A549 (cell line): ENCODE measurements around the gene HBS1L. TPM values are rescaled to one million over a fixed set of nuclear protein-coding genes. Genes with fewer than 3 reads are reported as not detected.

Experiments
- ATAC-seq, 2 experiments: fragments of 200-7000 bp in 1 of 2; fragments of >200 bp in 1 of 2; cut with Nextera tagmentation in 1 of 2; cut with Tn5 transposase in 1 of 2; 3 replicates each; pipeline versions ENCODE4 v1.8.0 to v1.9.1; 2018 to 2020; ENCODE audit warnings: mild to moderate bottlenecking in 1 of 2, moderate library complexity in 1 of 2
- CTCF ChIA-PET: fragments of 300-600 bp; sonication (Branson Sonifier 250); formaldehyde crosslinking; extraction: SDS; loops from one replicate; lab custom pipeline; 2021; ENCODE audit warnings: antibody characterized with exemption, inconsistent platforms; lab: Yijun Ruan, JAX
- POLR2A ChIA-PET: fragments of 350-600 bp; formaldehyde crosslinking; extraction: SDS; loops from one replicate; lab custom pipeline; 2021; ENCODE audit warnings: antibody characterized with exemption, inconsistent platforms; lab: Yijun Ruan, JAX
- DNase-seq, 2 experiments: peaks; one replicate each; pipeline versions ENCODE4 v3.0.0 to v3.0.0-alpha.2; 2011 to 2016; ENCODE audit warnings: low read depth in 1 of 2, low spot score in 1 of 2
- FAIRE-seq: peaks from 2 replicates; lab custom pipeline; 2011; peaks lifted over from hg19 to GRCh38; lab: Jason Lieb, UNC
- H3K27ac ChIP-seq, 2 experiments: fragments of >200 bp; sonication (Bioruptor Twin); formaldehyde crosslinking; 3 replicates each; pipeline ENCODE4 v1.5.1; 2016 to 2017
- H3K4me1 ChIP-seq: fragments of >200 bp; sonication (Bioruptor Twin); formaldehyde crosslinking; 3 replicates; pipeline ENCODE4 v1.6.1; 2016
- H3K4me2 ChIP-seq: fragments of >200 bp; sonication (Bioruptor Twin); formaldehyde crosslinking; 3 replicates; pipeline ENCODE4 v1.6.1; 2016
- H3K4me3 ChIP-seq: fragments of >200 bp; sonication (Bioruptor Twin); formaldehyde crosslinking; 3 replicates; pipeline ENCODE4 v1.5.1; 2016
- H3K9me3 ChIP-seq: fragments of >200 bp; sonication (Bioruptor Twin); formaldehyde crosslinking; 3 replicates; pipeline ENCODE4 v1.6.1; 2016
- CBX2 ChIP-seq: fragments of 200-600 bp; sonication (generic); IDR thresholded peaks from 2 replicates; pipeline ENCODE4 v1.6.1; 2016; ENCODE audit warnings: low read depth, mild to moderate bottlenecking, borderline replicate concordance
- CTCF ChIP-seq: fragments of >200 bp; sonication (Bioruptor Twin); formaldehyde crosslinking; IDR thresholded peaks from 3 replicates; pipeline ENCODE4 v1.5.1; 2016
- E2F6 ChIP-seq: IDR thresholded peaks from 2 replicates; pipeline ENCODE4 v1.6.1; 2012; ENCODE audit warnings: low read depth, borderline replicate concordance
- EHF ChIP-seq: fragments of 250-450 bp; sonication (Bioruptor Pico); IDR thresholded peaks from 2 replicates; pipeline ENCODE4 v1.5.0; 2020; ENCODE audit warnings: mild to moderate bottlenecking
- EHMT2 ChIP-seq: fragments of 200-600 bp; sonication (generic); IDR thresholded peaks from 2 replicates; pipeline ENCODE4 v1.6.1; 2016; ENCODE audit warnings: antibody characterized with exemption, low read depth, mild to moderate bottlenecking, moderate library complexity
- EP300 ChIP-seq, 2 experiments: fragments of >200 bp; sonication (Bioruptor Twin); formaldehyde crosslinking; IDR thresholded peaks; 2 replicates in 1 of 2; 3 replicates in 1 of 2; pipeline ENCODE4 v1.6.1; 2016 to 2017
- FOSB ChIP-seq: fragments of 250-450 bp; sonication (Bioruptor Pico); IDR thresholded peaks from 2 replicates; pipeline ENCODE4 v1.5.0; 2020; ENCODE audit warnings: mild to moderate bottlenecking, moderate library complexity
- FOSL2 ChIP-seq, 2 experiments: fragments of 450-650 bp in 1 of 2; fragments of >200 bp in 1 of 2; sonication (Bioruptor Twin) in 1 of 2; formaldehyde crosslinking; IDR thresholded peaks; 2 replicates each; pipeline versions ENCODE4 v1.5.0 to v1.6.1; 2016 to 2020; ENCODE audit warnings: mild to moderate bottlenecking in 1 of 2, moderate library complexity in 1 of 2
- FOXS1 ChIP-seq: fragments of 250-450 bp; sonication (Bioruptor Pico); IDR thresholded peaks from 2 replicates; pipeline ENCODE4 v1.5.0; 2020; ENCODE audit warnings: mild to moderate bottlenecking, moderate library complexity
- GATA3 ChIP-seq: IDR thresholded peaks from 2 replicates; pipeline ENCODE4 v1.6.1; 2012; ENCODE audit warnings: borderline replicate concordance
- KDM1A ChIP-seq: fragments of 200-600 bp; sonication (generic); IDR thresholded peaks from 2 replicates; pipeline ENCODE4 v1.6.1; 2016; ENCODE audit warnings: low read depth, mild to moderate bottlenecking
- MAFK ChIP-seq: fragments of 450-650 bp; IDR thresholded peaks from 2 replicates; pipeline ENCODE4 v1.6.1; 2014; ENCODE audit not compliant: partially characterized antibody
- MYC ChIP-seq: IDR thresholded peaks from 2 replicates; pipeline ENCODE4 v1.6.1; 2012; ENCODE audit warnings: mild to moderate bottlenecking, inconsistent platforms, low read length, improper control_type of control experiment, borderline replicate concordance
- NFE2L2 ChIP-seq: fragments of 150-350 bp; conservative IDR thresholded peaks from 2 replicates; pipeline ENCODE4 v1.6.1; 2014; ENCODE audit warnings: low read length
- NPAS2 ChIP-seq: fragments of 250-450 bp; sonication (Bioruptor Pico); IDR thresholded peaks from 2 replicates; pipeline ENCODE4 v1.8.0; 2022; ENCODE audit warnings: mild to moderate bottlenecking, moderate library complexity, borderline replicate concordance
- NR3C1 ChIP-seq: fragments of >200 bp; sonication (Bioruptor Twin); formaldehyde crosslinking; IDR thresholded peaks from 3 replicates; pipeline ENCODE4 v1.6.1; 2017
- PHF8 ChIP-seq: fragments of 200-600 bp; sonication (generic); IDR thresholded peaks from 2 replicates; pipeline ENCODE4 v1.6.1; 2016; ENCODE audit warnings: low read depth, mild to moderate bottlenecking, antibody characterized with exemption, moderate library complexity, borderline replicate concordance
- POLR2A ChIP-seq: IDR thresholded peaks from 2 replicates; pipeline ENCODE4 v1.6.1; 2012; ENCODE audit warnings: mild to moderate bottlenecking, low read length
- ZFP36 ChIP-seq: fragments of 450-650 bp; IDR thresholded peaks from 2 replicates; pipeline ENCODE4 v1.6.1; 2014; ENCODE audit warnings: borderline replicate concordance; ENCODE audit not compliant: partially characterized antibody
- ZSCAN20 ChIP-seq: fragments of 250-450 bp; sonication (Bioruptor Pico); IDR thresholded peaks from 2 replicates; pipeline ENCODE4 v1.8.0; 2022; ENCODE audit warnings: mild to moderate bottlenecking, moderate library complexity
- WGBS: methylation state at CpG from one replicate; pipeline ENCODE4 v1.1.6; 2017; ENCODE audit errors: missing lambda C conversion rate; 5-methylcytosine and 5-hydroxymethylcytosine counted together
- polyA plus RNA-seq, 4 experiments: library from polyadenylated mRNA; depleted of rRNA in 3 of 4; stranded (reverse); fragments of >200 nt; fragmentation: RNase III in 1 of 4; extraction: RNeasy Plus Mini Kit Qiagen cat#74134 plus additional on column Dnase treatment in 1 of 4; gene quantifications; 2 replicates in 3 of 4; 3 replicates in 1 of 4; pipeline ENCODE4 v1.2.3, GENCODE V29; 2011 to 2017
- TF ChIP-seq, protein P1 (sequence below): fragments of 250-450 bp; sonication (Bioruptor Pico); IDR thresholded peaks from 2 replicates; pipeline ENCODE4 v1.5.0; 2021; ENCODE audit warnings: mild to moderate bottlenecking, moderate library complexity, borderline replicate concordance

Gene HBS1L
- polyA plus RNA-seq, 2 of the 4 experiments (the other 2 are of a cell fraction), result 41.5 to 61.7 TPM

DNA sequence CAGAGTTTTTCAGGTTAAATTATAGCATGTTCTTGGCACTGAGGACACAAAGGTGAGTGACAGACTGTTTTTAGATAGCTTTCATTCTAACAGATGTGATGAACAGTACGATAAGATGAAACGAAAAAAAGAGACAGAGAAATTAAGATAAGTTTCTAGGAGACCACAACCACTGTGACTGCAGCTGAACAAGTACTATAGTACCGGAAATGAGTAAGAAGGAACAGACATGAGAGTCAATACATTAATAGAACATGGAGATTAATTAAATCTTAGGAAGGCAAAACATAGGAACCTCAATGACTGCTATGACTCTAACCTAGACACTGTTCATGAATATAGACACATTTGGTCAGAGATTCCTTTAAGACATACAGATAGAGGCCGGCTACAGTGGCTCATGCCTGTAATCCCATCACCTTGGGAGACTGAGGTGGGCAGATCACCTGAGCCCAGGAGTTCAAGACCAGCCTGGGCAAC, 40.2 kb downstream of the HBS1L start:
- ChIA-PET POLR2A (no interaction called here), CTCF (no interaction called here)
- DNase-seq (no peak), FAIRE-seq (no peak), ATAC-seq (no peak)
- WGBS, result 90% methylated on average over 4 of the region's 4 CpGs
- H3K4me2 ChIP-seq, result no peak overlapping the region
- H3K4me1 ChIP-seq, result no peaks in the 10 kb centered on the region
- TF ChIP-seq PHF8 (no peak), CTCF (no peak), NPAS2 (CRISPR knock-in tag) (no peak), CBX2 (no peak), ZSCAN20 (CRISPR knock-in tag) (no peak), MYC (no peak), FOXS1 (CRISPR knock-in tag) (no peak), KDM1A (no peak), EHF (CRISPR knock-in tag) (no peak), EHMT2 (no peak), ZFP36 (no peak), GATA3 (no peak), E2F6 (no peak), EP300 (IDR thresholded peaks at IDR 0.05) (no peak)
- TF ChIP-seq, protein P1, sequence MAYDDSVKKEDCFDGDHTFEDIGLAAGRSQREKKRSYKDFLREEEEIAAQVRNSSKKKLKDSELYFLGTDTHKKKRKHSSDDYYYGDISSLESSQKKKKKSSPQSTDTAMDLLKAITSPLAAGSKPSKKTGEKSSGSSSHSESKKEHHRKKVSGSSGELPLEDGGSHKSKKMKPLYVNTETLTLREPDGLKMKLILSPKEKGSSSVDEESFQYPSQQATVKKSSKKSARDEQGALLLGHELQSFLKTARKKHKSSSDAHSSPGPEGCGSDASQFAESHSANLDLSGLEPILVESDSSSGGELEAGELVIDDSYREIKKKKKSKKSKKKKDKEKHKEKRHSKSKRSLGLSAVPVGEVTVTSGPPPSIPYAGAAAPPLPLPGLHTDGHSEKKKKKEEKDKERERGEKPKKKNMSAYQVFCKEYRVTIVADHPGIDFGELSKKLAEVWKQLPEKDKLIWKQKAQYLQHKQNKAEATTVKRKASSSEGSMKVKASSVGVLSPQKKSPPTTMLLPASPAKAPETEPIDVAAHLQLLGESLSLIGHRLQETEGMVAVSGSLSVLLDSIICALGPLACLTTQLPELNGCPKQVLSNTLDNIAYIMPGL (CRISPR knock-in tag), result no peak
- no peak overlapping the region for H3K27ac ChIP-seq
- no peaks in the 10 kb centered on the region for H3K9me3 ChIP-seq
- H3K4me3 ChIP-seq, result no peak overlapping the region

GRCh38 chr6:135013211-135013610, 41.4 kb downstream of the HBS1L start:
- POLR2A ChIA-PET, result no interaction called here
- FAIRE-seq (no peak), DNase-seq (no peak), ATAC-seq (no peak)
- Histone ChIP-seq H3K4me3 (no peak overlapping the region), H3K4me1 (no peaks in the 10 kb centered on the region; the same call in 2 of the 3 replicates), H3K9me3 (no peaks in the 10 kb centered on the region), H3K27ac (no peak overlapping the region), H3K4me2 (no peak overlapping the region)
- TF ChIP-seq NFE2L2, result no peak
- no peak for TF ChIP-seq NR3C1
- no peak for TF ChIP-seq FOSL2 (IDR thresholded peaks at IDR 0.05)
- TF ChIP-seq FOSL2 (CRISPR knock-in tag; IDR thresholded peaks at IDR 0.05), result no peak
- TF ChIP-seq, protein P1 (CRISPR knock-in tag), result no peak
- TF ChIP-seq MAFK, result no peak
- no peak for TF ChIP-seq FOSB (CRISPR knock-in tag)
- no peak for TF ChIP-seq POLR2A
- no peak for TF ChIP-seq EHMT2
- 96% methylated on average over 3 of the region's 3 CpGs for WGBS
- CTCF ChIA-PET, result no interaction called here
